Fibroblast of skin of right biceps (primary cell): Measurements from ENCODE around the gene NAV2.
A peak's percentile ranks its signal among the peaks of the same experiment; 100 is the strongest.

Experiments
- DNase-seq: peaks from one replicate; pipeline ENCODE4 v3.0.0-alpha.2; 2013

NAV2 gene

GRCh38 chr11:19813158-19813879 is 100.7 kb downstream of the NAV2 start:
- no peak for DNase-seq

GRCh38 chr11:19814421-19814820 is 101.8 kb downstream of the NAV2 start:
- no peak for DNase-seq

GRCh38 chr11:19816040-19816439 is 103.4 kb downstream of the NAV2 start:
- no peak for DNase-seq

- no peak for DNase-seq
Observed at GRCh38 chr11:19816817-19817216, 104.2 kb downstream of the NAV2 start.

- DNase-seq, result no peak
Observed at GRCh38 chr11:19817265-19817851, 104.7 kb downstream of the NAV2 start.

GRCh38 chr11:19817870-19818269 is 105.2 kb downstream of the NAV2 start:
- no peak for DNase-seq

GRCh38 chr11:19818619-19819018 is 106.0 kb downstream of the NAV2 start:
- DNase-seq, result no peak

- no peak for DNase-seq
Observed at GRCh38 chr11:19819148-19819547, 106.5 kb downstream of the NAV2 start.

- DNase-seq, result peak; percentile 57
Observed at GRCh38 chr11:19820100-19820499, 107.5 kb downstream of the NAV2 start.

GRCh38 chr11:19821412-19821875 is 108.8 kb downstream of the NAV2 start:
- DNase-seq, result no peak

GRCh38 chr11:19821993-19822392 is 109.4 kb downstream of the NAV2 start:
- no peak for DNase-seq

- no peak for DNase-seq
Observed at GRCh38 chr11:19822531-19822930, 109.9 kb downstream of the NAV2 start.

GRCh38 chr11:19826606-19827005 is 114.0 kb downstream of the NAV2 start:
- DNase-seq, result no peak

GRCh38 chr11:19827399-19828135 is 114.9 kb downstream of the NAV2 start:
- no peak for DNase-seq

- no peak for DNase-seq
Observed at GRCh38 chr11:19828382-19829108, 115.9 kb downstream of the NAV2 start.

GRCh38 chr11:19829109-19829837 is 116.6 kb downstream of the NAV2 start:
- DNase-seq, result no peak

GRCh38 chr11:19832086-19832750 is 119.6 kb downstream of the NAV2 start:
- no peak for DNase-seq

GRCh38 chr11:19832901-19833300 is 120.3 kb downstream of the NAV2 start:
- no peak for DNase-seq

GRCh38 chr11:19834771-19835170 is 122.1 kb downstream of the NAV2 start:
- DNase-seq, result peak; percentile 28

- DNase-seq, result no peak
Observed at GRCh38 chr11:19836666-19837065, 124.0 kb downstream of the NAV2 start.

- DNase-seq, result peak; percentile 40
Observed at GRCh38 chr11:19838994-19839768, 126.5 kb downstream of the NAV2 start.
